ENCODE data around the gene BCL11A.

DNA sequence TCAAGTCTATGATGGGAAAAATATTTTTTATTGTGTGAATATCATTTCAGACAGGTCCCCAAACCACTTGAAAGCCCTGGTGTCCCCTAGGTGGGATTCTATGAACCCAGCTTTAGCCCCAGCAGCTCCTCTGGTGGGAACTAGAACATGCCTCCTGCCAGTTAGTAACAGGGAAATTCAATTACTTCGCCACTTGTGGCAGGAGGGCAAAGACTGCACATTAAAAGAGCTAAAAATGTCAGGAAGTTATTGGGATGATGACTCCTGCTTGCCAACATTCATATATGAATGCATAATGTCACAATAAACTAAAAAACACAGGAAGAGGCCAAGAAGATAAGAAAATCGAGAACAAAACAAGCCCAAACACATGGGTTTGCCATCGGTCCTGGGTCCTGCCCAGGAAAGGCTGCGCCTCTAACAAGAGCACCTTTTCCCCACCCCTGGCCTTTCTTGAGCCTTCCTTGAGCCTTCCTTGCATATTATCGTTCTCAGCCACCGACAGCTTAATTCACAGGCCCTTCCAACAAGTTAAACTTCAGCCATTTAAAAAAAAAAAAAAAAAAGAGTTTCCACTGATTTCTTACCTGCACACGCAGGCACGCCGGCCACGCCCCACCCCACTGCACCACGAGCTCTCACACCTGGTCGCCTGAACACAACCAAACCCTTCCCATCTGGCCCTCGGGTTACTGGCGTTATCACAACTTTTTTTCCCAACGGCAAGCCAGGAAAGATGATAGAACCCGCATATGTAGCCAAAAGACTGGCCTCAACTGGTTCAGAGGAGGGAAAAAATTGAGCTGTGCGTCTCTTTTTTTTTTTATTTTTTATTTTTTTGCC lies 23.4 kb downstream of the BCL11A start:
- TF ChIP-seq, protein P1, sequence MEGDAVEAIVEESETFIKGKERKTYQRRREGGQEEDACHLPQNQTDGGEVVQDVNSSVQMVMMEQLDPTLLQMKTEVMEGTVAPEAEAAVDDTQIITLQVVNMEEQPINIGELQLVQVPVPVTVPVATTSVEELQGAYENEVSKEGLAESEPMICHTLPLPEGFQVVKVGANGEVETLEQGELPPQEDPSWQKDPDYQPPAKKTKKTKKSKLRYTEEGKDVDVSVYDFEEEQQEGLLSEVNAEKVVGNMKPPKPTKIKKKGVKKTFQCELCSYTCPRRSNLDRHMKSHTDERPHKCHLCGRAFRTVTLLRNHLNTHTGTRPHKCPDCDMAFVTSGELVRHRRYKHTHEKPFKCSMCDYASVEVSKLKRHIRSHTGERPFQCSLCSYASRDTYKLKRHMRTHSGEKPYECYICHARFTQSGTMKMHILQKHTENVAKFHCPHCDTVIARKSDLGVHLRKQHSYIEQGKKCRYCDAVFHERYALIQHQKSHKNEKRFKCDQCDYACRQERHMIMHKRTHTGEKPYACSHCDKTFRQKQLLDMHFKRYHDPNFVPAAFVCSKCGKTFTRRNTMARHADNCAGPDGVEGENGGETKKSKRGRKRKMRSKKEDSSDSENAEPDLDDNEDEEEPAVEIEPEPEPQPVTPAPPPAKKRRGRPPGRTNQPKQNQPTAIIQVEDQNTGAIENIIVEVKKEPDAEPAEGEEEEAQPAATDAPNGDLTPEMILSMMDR (IDR thresholded peaks at IDR 0.05) = no peak
- TF ChIP-seq POLR2A (IDR thresholded peaks at IDR 0.05) = no peak

All from esophagus squamous epithelium (tissue), 4 donors.